ENCODE data around the gene PBXIP1. TPM values are rescaled to one million over a fixed set of nuclear protein-coding genes. Genes with fewer than 3 reads are reported as not detected.

Gene PBXIP1
- total RNA-seq, 1 donor from 2014 or later: 23.6 TPM

DNA sequence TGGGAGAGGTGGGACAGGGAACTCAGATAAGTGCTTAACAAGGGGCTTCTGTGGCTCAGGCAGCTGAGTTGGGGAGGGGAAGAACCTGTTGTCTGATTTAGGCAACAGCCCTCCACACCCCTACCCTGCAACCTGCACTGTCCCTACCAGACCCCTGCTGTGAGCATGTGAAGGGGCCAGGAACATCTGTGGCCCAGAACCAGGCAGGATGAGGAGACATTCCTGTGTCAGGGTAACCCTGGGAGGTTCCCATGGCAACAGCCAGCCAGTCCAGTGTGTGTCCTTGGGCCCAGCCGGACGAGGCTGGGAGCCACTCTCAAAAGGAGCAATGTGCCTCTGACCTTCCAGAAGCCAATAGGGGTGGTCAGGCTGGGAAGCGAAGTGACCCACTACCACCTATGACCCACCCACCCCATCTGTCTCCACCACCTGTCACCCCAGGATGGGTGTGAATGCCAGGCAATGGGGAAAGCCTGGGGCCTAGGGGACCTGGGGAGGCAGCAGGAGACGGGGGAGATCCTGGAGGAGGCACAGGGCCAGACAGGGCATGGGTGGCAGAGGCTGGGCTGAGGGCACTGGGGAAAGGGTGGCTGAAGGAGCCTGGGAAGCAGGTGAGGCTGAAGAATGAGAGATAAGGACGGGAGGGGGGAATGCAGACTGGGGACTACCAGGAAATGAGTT lies 14.4 kb downstream of the PBXIP1 start:
- H3K4me3 Mint-ChIP-seq (ENCODE audit: low read depth): no peak overlapping the region
- H3K27me3 Mint-ChIP-seq (ENCODE audit: low read depth): no peaks in the 10 kb centered on the region
- no peaks in the 10 kb centered on the region for H3K9me3 Mint-ChIP-seq
- H3K36me3 Mint-ChIP-seq (ENCODE audit: low read depth): peaks cover 13% of the 10 kb centered on the region
- DNase-seq (ENCODE audit: low spot score): no peak
- H3K4me1 Mint-ChIP-seq (ENCODE audit: low read depth): peaks cover 66% of the 10 kb centered on the region
- intact Hi-C loops (cut with micrococcal nuclease): no loop called here
- H3K27ac Mint-ChIP-seq: peak overlapping the region; percentile 90

DNA sequence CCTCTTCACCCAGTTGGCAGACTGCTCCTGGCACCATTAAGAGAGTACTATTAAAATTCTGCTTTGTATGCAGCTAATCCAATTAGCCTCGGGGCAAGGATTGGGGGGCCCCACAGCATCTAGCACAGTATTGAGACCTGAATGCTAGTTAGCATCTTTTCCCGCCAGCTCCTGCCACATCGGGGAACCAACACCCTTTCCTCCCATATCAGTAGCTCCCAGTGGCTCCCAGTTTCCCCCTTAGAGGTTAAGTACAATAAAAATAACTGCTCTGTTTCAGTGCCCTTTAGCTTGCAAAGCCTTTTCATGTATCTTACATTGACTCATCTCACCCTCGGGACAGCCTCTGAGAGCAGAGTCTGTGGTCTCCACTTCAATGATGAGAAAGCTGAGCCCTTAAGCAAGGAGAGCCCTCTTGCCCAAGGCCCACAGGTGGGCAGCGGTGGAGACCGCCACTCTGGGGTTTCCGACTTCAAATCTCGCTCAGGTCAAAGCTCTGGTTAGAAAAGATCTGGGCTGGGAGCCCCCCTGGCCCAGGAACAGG lies 15.2 kb downstream of the PBXIP1 start:
- Mint-ChIP-seq H3K4me3 (ENCODE audit: low read depth) (peak overlapping the region; percentile 42), H3K36me3 (ENCODE audit: low read depth) (peaks cover 10% of the 10 kb centered on the region), H3K27ac (peak overlapping the region; percentile 90), H3K4me1 (ENCODE audit: low read depth) (peaks cover 68% of the 10 kb centered on the region), H3K27me3 (ENCODE audit: low read depth) (no peaks in the 10 kb centered on the region), H3K9me3 (no peaks in the 10 kb centered on the region)
- intact Hi-C loops (cut with micrococcal nuclease): no loop called here
- DNase-seq (ENCODE audit: low spot score): no peak

DNA sequence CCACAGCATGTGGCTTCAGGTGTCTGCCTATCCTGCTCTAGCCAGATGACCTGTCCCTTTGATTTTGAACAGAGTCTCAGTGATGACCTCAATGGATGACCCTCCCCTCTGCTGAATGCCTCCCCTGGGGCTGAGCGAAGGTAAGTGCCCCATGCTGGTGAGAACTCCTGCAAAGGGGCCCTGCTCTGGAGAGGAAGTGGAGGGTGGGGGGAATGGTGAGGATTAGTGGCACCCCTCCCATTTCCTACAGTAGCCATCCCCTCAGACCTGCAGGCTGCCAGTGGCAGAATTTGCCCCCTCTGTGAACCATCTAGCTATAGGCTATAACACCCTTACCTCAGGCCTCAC lies 15.7 kb downstream of the PBXIP1 start:
- Mint-ChIP-seq H3K4me1 (ENCODE audit: low read depth) (peaks cover 71% of the 10 kb centered on the region), H3K27me3 (ENCODE audit: low read depth) (no peaks in the 10 kb centered on the region), H3K9me3 (no peaks in the 10 kb centered on the region), H3K36me3 (ENCODE audit: low read depth) (peaks cover 12% of the 10 kb centered on the region), H3K4me3 (ENCODE audit: low read depth) (no peak overlapping the region), H3K27ac (peak overlapping the region; percentile 90)
- intact Hi-C loops (cut with micrococcal nuclease): no loop called here
- no peak for DNase-seq (ENCODE audit: low spot score)

DNA sequence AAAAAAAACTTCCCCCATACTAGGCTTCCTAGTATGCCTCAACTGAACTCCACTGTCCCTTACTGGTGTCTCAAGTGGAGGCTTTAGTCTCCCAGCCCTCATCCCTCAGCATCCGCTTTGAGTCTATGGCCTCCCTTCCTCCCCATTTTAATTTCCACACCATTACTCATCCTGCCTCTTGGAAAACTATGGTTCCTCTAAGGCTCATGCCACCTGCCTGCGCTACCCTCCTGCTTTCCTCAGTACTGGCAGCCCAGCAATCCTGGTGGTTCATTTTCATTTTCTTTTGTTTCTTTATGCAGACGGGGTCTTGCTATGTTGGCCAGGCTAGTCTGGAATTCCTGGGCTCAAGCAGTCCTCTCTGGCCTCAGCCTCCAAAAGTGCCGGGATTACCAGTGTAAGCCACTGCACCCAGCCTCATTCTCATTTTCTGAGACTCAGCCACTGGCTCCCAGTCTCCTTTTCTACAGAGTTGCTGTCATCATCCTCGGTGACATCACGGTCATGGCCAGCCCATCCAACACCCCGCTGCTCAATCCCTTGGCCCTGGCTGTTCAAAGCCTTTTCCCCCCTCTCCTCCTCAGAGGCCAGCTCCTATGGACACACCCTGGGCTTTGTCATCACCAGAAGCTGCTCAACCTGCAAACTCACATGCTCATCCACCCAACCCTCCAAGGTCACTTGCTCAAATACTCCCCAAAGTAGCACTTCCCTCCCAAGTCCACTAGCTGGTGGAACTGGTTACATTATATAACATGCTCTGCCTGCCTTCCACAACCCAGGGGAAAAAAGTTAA lies 17.1 kb downstream of the PBXIP1 start:
- H3K27me3 Mint-ChIP-seq (ENCODE audit: low read depth): no peaks in the 10 kb centered on the region
- peaks cover 13% of the 10 kb centered on the region for H3K36me3 Mint-ChIP-seq (ENCODE audit: low read depth)
- H3K9me3 Mint-ChIP-seq: no peaks in the 10 kb centered on the region
- no peak for DNase-seq (ENCODE audit: low spot score)
- H3K4me3 Mint-ChIP-seq (ENCODE audit: low read depth): peak overlapping the region; percentile 74
- peaks cover 65% of the 10 kb centered on the region for H3K4me1 Mint-ChIP-seq (ENCODE audit: low read depth)
- peak overlapping the region; percentile 95 for H3K27ac Mint-ChIP-seq
- intact Hi-C loops (cut with micrococcal nuclease): no loop called here

DNA sequence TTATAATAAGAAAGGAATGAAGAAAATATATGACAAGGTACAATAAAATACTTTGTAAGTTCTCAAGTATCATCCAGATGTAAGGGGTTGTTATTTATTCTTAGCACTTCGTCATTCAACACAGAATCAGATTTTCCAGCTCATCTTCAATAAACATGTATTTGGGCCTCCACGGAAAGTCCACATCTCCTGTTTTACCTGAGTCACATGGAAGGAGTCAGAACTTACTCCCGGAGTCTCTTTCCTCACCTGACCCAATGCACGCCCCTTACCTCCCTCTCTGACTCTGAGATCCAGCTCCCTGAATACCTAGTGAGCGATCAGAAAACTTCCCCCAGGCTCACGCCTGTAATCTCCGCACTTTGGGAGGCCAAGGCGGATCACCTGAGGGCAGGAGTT lies 17.9 kb downstream of the PBXIP1 start:
- intact Hi-C loops (cut with micrococcal nuclease): loop anchor here (1.0 to 2.0 kb wide), 3 partner anchors 17 to 379 kb away; partner anchors contain the start of genes CKS1B and UBE2Q1
- Mint-ChIP-seq H3K27ac (peak overlapping the region; percentile 95), H3K36me3 (ENCODE audit: low read depth) (peaks cover 12% of the 10 kb centered on the region), H3K9me3 (no peaks in the 10 kb centered on the region), H3K4me1 (ENCODE audit: low read depth) (peaks cover 57% of the 10 kb centered on the region), H3K4me3 (ENCODE audit: low read depth) (peak overlapping the region; percentile 93), H3K27me3 (ENCODE audit: low read depth) (no peaks in the 10 kb centered on the region)
- no peak for DNase-seq (ENCODE audit: low spot score)

DNA sequence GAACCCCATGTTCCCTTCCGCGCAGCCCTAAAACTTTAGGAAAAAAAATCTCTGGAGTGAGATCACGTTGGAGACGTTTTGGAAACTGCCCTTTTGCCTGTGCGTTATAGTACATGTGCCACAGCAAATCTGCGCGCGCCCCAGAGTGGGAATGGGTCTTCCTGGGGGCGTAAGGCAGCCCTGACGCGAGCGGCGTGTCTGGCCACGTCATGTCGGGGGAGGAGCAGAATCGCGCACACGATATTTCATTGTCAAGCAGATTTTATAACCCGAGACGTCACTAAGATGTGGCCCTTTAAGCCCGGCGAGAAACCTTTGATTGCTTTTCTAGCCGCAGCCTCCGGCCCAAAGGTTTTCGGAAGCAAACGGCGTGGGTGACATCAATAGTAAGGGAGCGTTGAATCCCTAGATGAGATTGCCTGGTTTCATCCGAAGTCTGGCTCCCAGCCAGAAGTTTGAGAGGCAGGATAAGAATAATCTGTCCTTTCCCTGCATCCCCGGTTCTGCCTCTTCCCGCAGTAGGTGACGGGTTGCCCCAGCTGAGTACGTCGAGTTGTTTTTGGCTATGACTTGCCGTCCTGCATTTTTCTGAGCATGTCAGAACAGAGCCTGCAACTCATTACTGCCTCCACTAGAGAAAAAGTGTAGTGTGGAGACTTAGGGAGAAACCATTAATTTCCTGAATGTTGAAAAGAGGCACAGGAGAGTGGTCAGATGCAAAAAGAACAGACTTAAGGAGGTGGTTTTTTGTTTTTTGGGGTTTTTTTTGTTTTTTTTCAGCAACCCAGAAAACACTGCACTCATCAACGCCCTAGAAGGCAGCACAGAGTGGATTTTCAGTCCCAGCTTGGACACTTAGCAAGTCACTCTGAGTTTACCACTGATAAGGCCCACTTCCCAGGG lies 18.6 kb downstream of the PBXIP1 start:
- Mint-ChIP-seq H3K4me1 (ENCODE audit: low read depth) (peaks cover 51% of the 10 kb centered on the region), H3K4me3 (ENCODE audit: low read depth) (peak overlapping the region; percentile 93), H3K9me3 (no peaks in the 10 kb centered on the region), H3K36me3 (ENCODE audit: low read depth) (peaks cover 12% of the 10 kb centered on the region), H3K27me3 (ENCODE audit: low read depth) (no peaks in the 10 kb centered on the region), H3K27ac (peak overlapping the region; percentile 95)
- peak; percentile 90 for DNase-seq (ENCODE audit: low spot score)
- intact Hi-C loops (cut with micrococcal nuclease): loop anchor here (1.0 to 2.0 kb wide), 3 partner anchors 18 to 379 kb away; partner anchors contain the start of genes CKS1B and UBE2Q1

DNA sequence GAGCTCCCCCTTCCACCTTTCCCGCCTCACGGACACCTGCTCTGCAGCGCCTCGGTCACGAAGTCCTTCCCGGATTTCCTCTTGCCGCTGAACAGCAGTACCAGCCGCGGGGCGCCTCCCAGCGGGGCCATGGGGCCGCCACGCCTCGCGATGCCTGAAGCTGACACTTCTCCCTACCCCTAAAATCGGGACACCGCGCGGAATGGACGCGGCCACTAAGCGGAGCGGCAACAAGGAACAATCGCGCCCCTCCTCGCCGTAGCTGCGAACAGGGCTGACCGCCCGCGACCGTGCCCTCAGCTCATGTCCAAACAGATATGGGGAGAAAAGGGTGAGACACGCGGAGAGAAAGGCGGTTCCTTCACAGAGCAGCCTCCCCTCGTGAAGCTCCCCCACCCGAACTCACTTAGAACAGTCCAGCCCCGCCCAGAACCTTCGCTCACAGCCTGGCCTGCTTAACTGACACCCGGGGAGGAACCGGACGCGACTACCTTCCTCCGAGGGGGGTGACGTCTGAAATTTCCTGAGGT lies 19.3 kb downstream of the PBXIP1 start, which contains the start of gene PMVK:
TSS of gene PMVK (minus strand) at position 165 of the 530 bp plus-strand sequence. CDS start at position 131, 34 bp downstream.
- H3K4me1 Mint-ChIP-seq (ENCODE audit: low read depth): peaks cover 45% of the 10 kb centered on the region
- peak; percentile 94 for DNase-seq (ENCODE audit: low spot score)
- H3K36me3 Mint-ChIP-seq (ENCODE audit: low read depth): peaks cover 12% of the 10 kb centered on the region
- H3K27me3 Mint-ChIP-seq (ENCODE audit: low read depth): no peaks in the 10 kb centered on the region
- H3K4me3 Mint-ChIP-seq (ENCODE audit: low read depth): peak within 1 kb of the TSS; percentile 93
- no peaks in the 10 kb centered on the region for H3K9me3 Mint-ChIP-seq
- intact Hi-C loops (cut with micrococcal nuclease): loop anchor here (1.0 to 2.0 kb wide), 4 partner anchors 19 to 378 kb away; partner anchors contain the start of genes CKS1B, KRTCAP2, TRIM46 and UBE2Q1
- H3K27ac Mint-ChIP-seq: peak within 1 kb of the TSS; percentile 95

DNA sequence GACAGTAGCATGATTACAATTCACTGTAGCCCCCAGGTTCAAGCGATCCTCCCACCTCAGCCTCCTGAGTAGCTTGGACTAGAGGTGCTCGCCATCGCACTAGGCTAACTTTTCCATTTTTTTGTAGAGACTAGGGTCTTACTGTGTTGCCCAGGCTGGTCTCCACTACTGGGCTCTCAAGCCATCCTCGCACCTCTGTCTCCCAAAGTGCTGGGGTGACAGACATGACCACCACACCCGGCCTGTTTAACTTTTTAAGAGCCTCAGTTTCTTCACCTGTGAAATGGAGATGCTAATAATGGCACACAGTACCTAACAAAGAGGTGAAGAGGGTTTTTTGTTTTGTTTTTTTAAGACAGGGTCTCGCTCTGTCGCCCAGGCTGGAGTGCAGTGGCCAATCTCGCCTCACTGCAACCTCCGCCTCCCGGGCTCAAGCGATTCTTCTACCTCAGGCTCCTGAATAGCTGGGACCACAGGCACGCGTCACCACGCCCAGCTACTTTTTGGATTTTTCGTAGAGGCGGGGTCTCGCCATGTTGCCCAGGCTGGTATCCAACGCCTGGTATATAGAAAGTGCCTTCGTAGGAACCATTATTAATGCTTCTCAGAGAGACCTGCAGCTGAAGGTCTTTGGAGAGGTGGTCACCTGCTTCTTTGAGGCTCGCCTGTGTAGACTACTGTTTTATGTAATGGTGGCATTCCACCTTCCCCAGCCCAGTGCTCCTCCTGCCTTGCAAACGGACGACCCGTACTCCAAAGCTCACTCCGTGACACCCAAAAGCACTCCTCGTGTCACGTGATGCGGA lies 19.9 kb downstream of the PBXIP1 start:
- Mint-ChIP-seq H3K4me1 (ENCODE audit: low read depth) (peaks cover 38% of the 10 kb centered on the region), H3K27ac (peak overlapping the region; percentile 95), H3K9me3 (no peaks in the 10 kb centered on the region), H3K27me3 (ENCODE audit: low read depth) (no peaks in the 10 kb centered on the region), H3K4me3 (ENCODE audit: low read depth) (peak overlapping the region; percentile 93), H3K36me3 (ENCODE audit: low read depth) (peaks cover 16% of the 10 kb centered on the region)
- intact Hi-C loops (cut with micrococcal nuclease): loop anchor here (1.0 to 2.0 kb wide), 2 partner anchors 237 to 377 kb away; partner anchors contain the start of genes KRTCAP2, TRIM46 and UBE2Q1
- DNase-seq (ENCODE audit: low spot score): no peak

DNA sequence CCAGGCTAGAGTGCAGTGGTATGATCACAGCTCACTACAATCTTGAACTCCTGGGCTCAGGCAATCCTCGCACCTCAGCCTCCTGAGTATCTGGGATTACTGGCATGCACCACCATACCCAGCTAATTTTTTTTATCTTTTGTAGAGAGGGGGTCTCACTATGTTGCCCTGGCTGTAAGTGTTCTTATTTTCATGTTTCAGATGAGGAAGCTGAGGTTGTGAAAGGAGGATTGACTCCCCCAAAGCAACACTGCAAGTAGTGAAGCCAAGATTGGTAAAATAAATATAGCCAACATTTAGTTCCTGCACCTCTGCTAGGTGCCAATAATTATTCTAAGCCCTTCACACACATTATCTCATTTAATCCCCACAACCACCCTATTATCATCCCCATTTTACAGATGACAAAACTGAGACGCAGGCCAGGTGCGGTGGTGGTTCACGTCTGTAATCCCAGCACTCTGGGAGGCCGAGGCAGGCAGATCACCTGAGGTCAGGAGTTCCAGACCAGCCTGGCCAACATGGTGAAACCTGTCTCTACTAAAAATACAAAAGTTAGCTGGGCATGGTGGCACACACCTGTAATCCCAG lies 21.4 kb downstream of the PBXIP1 start:
- H3K27ac Mint-ChIP-seq: no peak overlapping the region
- no peak for DNase-seq (ENCODE audit: low spot score)
- H3K4me1 Mint-ChIP-seq (ENCODE audit: low read depth): peaks cover 27% of the 10 kb centered on the region
- H3K4me3 Mint-ChIP-seq (ENCODE audit: low read depth): peak overlapping the region; percentile 49
- intact Hi-C loops (cut with micrococcal nuclease): no loop called here
- no peaks in the 10 kb centered on the region for H3K27me3 Mint-ChIP-seq (ENCODE audit: low read depth)
- H3K36me3 Mint-ChIP-seq (ENCODE audit: low read depth): peaks cover 22% of the 10 kb centered on the region
- H3K9me3 Mint-ChIP-seq: no peaks in the 10 kb centered on the region

DNA sequence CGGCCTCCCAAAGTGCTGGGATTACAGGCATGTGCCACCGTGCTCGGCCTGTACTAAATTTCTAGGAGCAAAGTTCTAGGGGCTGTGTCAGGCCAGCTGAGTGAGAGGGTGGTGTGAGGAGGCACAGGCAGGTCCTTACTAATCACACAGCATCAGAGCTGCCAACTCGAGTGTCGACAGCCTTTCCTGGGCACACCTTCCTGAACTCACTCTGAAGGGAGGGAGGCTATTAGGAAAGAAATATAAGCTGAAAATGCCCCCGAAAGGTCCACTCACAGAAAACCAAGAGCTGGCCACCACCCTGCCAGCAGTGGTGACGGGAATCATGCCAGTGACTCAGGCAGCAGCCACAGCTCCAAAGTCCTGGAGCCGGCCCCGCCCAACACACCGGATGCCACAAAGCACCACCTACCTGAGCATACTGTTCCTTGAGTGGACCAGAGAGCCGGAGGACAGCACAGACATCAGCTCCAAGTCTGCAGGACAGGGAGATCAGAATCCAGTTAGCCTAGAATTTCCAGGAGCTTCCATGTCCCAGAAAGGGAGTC lies 23.9 kb downstream of the PBXIP1 start:
- Mint-ChIP-seq H3K36me3 (ENCODE audit: low read depth) (peaks cover 41% of the 10 kb centered on the region), H3K4me3 (ENCODE audit: low read depth) (no peak overlapping the region), H3K27me3 (ENCODE audit: low read depth) (no peaks in the 10 kb centered on the region), H3K4me1 (ENCODE audit: low read depth) (peaks cover 10% of the 10 kb centered on the region), H3K9me3 (no peaks in the 10 kb centered on the region), H3K27ac (no peak overlapping the region)
- intact Hi-C loops (cut with micrococcal nuclease): no loop called here
- no peak for DNase-seq (ENCODE audit: low spot score)

DNA sequence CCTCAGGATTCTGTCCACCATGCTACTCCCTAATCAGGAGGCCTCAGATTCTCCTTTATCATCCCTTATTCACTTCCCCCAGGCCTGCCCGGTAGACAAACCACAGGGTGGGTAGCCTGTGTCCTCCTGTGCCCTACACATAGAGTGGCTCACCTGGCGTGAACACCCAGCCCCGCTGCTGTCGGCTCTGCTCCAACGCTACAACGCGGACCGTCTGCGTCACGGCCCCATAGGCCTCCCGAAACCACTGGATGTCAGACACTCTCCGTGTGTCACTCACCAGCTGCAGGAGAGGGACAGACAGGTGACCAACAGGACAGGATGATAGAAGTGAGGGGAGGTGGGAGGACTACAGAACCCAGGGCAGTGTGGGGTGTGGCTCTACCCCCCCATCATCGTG lies 29.7 kb downstream of the PBXIP1 start:
- Mint-ChIP-seq H3K4me1 (ENCODE audit: low read depth) (peaks cover 9% of the 10 kb centered on the region), H3K4me3 (ENCODE audit: low read depth) (no peak overlapping the region), H3K36me3 (ENCODE audit: low read depth) (peaks cover 57% of the 10 kb centered on the region), H3K27ac (no peak overlapping the region), H3K9me3 (no peaks in the 10 kb centered on the region), H3K27me3 (ENCODE audit: low read depth) (no peaks in the 10 kb centered on the region)
- intact Hi-C loops (cut with micrococcal nuclease): no loop called here
- DNase-seq (ENCODE audit: low spot score): no peak

Measured in activated T-helper 2 cell treated with anti-CD3 and anti-CD28 coated beads, Interferon-gamma antibody, Interleukin-2, Interleukin-4, amounts not matched to agents 10 μg/mL and 5 μg/mL and 100 μg/mL, durations not matched to agents 14 hours and 24 hours and 36 hours (primary cell).